Left renal cortex interstitium (tissue), 4 donors: ENCODE measurements around the gene SV2A. TPM values are rescaled to one million over a fixed set of nuclear protein-coding genes. Genes with fewer than 3 reads are reported as not detected.
"Not testable (repeated sequence)": the region's sequence is repeated elsewhere in the genome, so short reads cannot be mapped to it uniquely, and the experiment has no call there.

Experiments
- DNase-seq, 4 donors: peaks; one replicate each; pipeline ENCODE4 v3.0.0-alpha.2; 2013; ENCODE audit warnings: low read depth in 4 of 4, low spot score in 2 of 4, missing footprints in 1 of 4
- polyA plus RNA-seq, 4 donors: library from polyadenylated mRNA; unstranded; fragments of 120-200 nt; gene quantifications; one replicate each; pipeline ENCODE4 v1.2.1, GENCODE V29; 2013; ENCODE audit not compliant: insufficient read length in 4 of 4

The SV2A gene
- 1 to 10 TPM; 7.7 to 8.7 (median 8.3) TPM for polyA plus RNA-seq

- no peak for DNase-seq
These were observed at the start of gene SV2A for GRCh38 chr1:149917571-149918144. TSS of gene SV2A (minus strand) at chr1:149917844. CDS start at chr1:149913840, 4,004 bp downstream.

GRCh38 chr1:149967041-149967440, 49.4 kb upstream of the SV2A start:
- DNase-seq, result no peak

- no peak for DNase-seq
These were observed 48.8 kb upstream of the SV2A start for GRCh38 chr1:149966405-149966804.

- no peak for DNase-seq
These were observed 47.8 kb upstream of the SV2A start for GRCh38 chr1:149965440-149965839.

GRCh38 chr1:149963358-149963757, 45.7 kb upstream of the SV2A start:
- no peak for DNase-seq

- no peak for DNase-seq
These were observed 45.1 kb upstream of the SV2A start for GRCh38 chr1:149962736-149963135.

- DNase-seq, result peak in 1 of 4 donors; percentile 72
These were observed 44.5 kb upstream of the SV2A start for GRCh38 chr1:149962039-149962647.

- not testable (repeated sequence) for DNase-seq
These were observed 39.9 kb upstream of the SV2A start for GRCh38 chr1:149957548-149957947.

GRCh38 chr1:149949911-149950310, 32.3 kb upstream of the SV2A start:
- DNase-seq, result no peak

- DNase-seq, result no peak
These were observed 27.6 kb upstream of the SV2A start for GRCh38 chr1:149945206-149945605.

GRCh38 chr1:149942885-149943284, 25.2 kb upstream of the SV2A start:
- no peak for DNase-seq

GRCh38 chr1:149942207-149942606, 24.6 kb upstream of the SV2A start:
- no peak for DNase-seq

- no peak for DNase-seq
These were observed 22.8 kb upstream of the SV2A start for GRCh38 chr1:149940427-149940826.

- not testable (repeated sequence) for DNase-seq
These were observed 21.0 kb upstream of the SV2A start for GRCh38 chr1:149938668-149939003.

- DNase-seq, result no peak
These were observed 20.1 kb upstream of the SV2A start for GRCh38 chr1:149937759-149938158.

GRCh38 chr1:149936992-149937705, 19.5 kb upstream of the SV2A start:
- DNase-seq, result no peak

- DNase-seq, result no peak
These were observed 18.7 kb upstream of the SV2A start, which contains the start of gene MTMR11 for GRCh38 chr1:149936170-149936991. TSS of gene MTMR11 (minus strand) at chr1:149936879. CDS start at chr1:149936647, 232 bp downstream.

- DNase-seq, result no peak
These were observed 16.7 kb upstream of the SV2A start for GRCh38 chr1:149934356-149934755.

- DNase-seq, result no peak
These were observed 15.6 kb upstream of the SV2A start for GRCh38 chr1:149933208-149933607.

GRCh38 chr1:149932474-149932873, 14.8 kb upstream of the SV2A start:
- DNase-seq, result no peak

- no peak for DNase-seq
These were observed 13.7 kb upstream of the SV2A start for GRCh38 chr1:149931212-149931790.
